Tibial nerve (tissue), 4 donors: Measurements from ENCODE around the gene GALR3.
"Not testable (repeated sequence)": the region's sequence is repeated elsewhere in the genome, so short reads cannot be mapped to it uniquely, and the experiment has no call there.

Source experiments
- CTCF ChIP-seq, 5 experiments: fragments of 200-600 bp in 3 of 5; fragments of 450-650 bp in 2 of 5; sonication (generic) in 3 of 5; IDR thresholded peaks; one replicate each; pipeline ENCODE4 v1.5.1; 2016 to 2019; ENCODE audit warnings: antibody characterized with exemption in 5 of 5, mild to moderate bottlenecking in 3 of 5, moderate library complexity in 2 of 5
- EP300 ChIP-seq, 2 donors: sonication (generic); formaldehyde crosslinking; IDR thresholded peaks; one replicate each; pipeline ENCODE4 v1.6.1; 2017; ENCODE audit warnings: antibody characterized with exemption in 2 of 2, mild to moderate bottlenecking in 1 of 2

- not testable (repeated sequence) for TF ChIP-seq CTCF, EP300 (IDR thresholded peaks at IDR 0.05)
Observed at GRCh38 chr22:37797259-37797658, 25.9 kb upstream of the GALR3 start.
